GM10847 (cell line): ENCODE measurements around the gene NEK6.

Source experiments
- POLR2A ChIP-seq: IDR thresholded peaks from 2 replicates; pipeline ENCODE4 v1.6.1; 2011; ENCODE audit not compliant: insufficient read length; ENCODE audit errors: extremely low read depth

Gene NEK6

DNA sequence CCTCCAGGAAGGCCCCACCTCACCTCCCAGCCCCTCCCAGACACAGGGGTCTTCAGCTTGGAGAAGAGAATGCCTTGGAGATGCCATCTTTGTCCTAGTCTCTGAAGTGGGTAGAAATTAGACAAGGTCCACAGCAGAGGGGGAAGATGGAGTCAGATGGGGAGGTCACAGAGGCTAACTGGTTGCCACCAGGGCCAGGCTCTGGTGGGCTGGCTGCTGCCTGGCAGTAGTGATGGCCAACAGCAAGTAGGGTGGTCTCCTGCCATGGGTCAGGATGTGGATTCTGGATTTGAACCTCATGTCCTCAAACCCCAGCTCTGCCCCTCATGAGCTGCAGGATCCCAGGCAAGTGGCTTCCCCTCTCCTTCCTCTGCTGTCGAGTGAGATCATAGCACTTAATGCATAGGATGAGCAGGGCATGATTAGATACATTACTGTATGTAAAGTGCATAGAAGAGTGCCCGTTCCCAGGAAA, 38.7 kb upstream of the NEK6 start:
- no peak for TF ChIP-seq POLR2A

DNA sequence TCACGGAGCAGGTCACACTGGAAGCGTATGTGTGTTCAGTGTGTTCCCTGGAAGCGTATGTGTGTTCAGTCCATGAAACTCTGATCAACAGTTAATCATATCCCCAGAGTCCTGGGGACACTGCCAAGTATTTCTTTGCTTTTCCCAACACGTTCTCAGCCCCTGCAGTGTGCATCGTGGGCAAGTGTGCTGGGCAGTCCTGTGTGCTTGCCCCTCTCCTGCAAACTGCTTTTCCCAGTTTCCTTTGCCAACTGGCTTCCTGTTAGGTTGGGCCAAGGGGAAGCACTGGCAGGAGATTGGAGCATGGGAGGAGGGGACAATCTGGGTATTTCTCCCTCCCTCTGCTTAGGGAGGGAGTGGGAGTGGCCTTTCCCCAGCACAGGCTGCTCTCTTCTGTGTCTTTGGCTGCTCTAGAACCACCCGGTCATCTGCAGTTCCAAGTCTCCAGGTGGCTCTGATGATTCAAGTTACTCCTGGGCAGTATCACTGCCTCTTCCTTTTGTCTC, 36.8 kb upstream of the NEK6 start:
- TF ChIP-seq POLR2A, result no peak

DNA sequence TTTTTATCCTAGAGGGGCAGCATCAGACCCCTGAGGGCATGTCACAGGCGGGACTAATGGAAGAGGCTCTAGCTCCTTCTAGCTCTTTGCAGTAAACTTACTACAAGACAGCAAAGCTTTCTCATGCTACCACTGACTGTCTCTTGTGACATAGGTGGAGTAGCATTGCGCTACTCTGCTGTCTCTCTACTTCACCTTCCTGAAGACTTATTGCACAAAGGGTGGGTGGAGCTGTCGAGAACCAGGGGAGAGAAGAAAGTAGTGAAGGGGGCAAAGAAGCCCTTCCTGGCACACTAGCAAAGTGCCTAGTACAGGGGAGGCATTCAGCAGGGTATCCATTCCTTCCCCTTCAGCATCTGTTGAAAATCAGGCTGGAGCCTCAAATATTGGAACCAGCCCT, 36.1 kb upstream of the NEK6 start:
- no peak for TF ChIP-seq POLR2A

DNA sequence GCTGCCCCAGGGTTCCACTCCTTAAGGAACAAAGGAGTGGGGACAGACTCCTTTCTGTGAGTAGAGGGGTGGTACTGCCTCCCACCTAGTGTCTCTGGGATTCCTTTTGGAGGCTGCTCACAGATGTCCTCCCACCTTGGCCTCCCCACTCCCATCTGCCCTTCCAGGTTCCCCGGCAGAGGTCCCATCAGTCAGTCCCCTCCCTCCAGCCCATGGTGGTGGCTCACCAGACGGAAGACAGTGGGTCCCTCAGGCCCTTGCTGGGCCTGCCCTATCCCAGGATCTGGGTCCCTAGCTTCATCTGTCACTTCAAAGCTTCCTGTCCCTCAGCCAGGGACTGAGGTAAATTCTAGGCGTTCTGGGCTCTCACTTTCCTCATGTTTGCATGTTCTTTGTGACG, 35.6 kb upstream of the NEK6 start:
- TF ChIP-seq POLR2A, result no peak

DNA sequence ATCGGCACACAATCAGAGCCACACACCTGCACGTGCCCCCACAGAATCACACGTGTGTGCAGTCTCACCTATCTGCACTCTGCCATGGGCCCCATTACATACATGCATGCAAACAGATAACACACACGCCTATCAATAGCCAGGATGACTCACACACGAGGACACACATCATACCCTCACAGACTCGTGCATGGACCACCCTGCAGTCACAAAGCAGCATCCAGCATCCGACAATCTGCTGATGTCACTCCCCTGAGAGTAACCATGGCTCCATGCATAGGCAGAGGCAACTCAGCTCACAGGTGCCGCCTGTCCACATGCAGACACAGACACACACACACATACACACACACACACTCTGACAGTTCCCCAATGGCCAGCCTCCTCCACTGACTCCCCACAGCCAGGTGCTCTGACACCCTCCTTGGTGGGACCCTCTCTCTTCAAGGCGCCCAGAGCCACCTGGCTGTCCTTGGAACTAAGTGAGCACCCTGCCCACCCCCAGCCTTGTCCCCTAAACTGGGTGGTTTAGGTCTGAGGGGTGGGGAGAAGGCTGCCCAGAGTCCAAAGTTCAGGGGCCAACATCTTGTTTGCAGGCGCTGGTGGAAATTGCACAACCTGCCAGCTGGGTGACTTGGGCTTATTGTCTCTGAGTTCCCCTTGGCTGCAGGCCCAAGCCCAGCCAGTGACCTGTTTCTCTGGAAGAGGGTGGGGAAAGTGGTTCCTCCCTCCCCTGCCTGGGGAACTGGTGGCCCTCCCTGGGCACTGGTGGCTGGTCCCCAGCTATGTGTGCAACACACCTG, 34.6 kb upstream of the NEK6 start:
- TF ChIP-seq POLR2A, result no peak

DNA sequence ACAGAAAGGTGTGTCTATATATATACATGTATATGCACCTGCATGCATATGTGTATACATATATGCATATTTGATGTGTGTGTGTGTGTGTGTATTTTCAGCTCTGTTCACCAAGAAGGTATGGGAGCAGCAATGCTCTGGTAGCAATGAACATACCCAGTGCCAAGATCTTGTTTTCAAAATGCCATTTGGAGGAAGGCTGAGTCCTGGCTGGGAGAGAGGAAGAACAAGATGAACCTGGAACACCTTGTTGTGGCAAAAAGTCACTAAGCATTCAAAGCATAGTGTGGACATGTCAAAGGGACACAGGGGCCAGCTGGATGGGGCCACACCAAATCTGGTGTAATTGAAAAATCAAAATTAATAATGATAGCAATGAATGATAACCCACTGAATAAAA, 31.8 kb upstream of the NEK6 start:
- TF ChIP-seq POLR2A, result no peak

DNA sequence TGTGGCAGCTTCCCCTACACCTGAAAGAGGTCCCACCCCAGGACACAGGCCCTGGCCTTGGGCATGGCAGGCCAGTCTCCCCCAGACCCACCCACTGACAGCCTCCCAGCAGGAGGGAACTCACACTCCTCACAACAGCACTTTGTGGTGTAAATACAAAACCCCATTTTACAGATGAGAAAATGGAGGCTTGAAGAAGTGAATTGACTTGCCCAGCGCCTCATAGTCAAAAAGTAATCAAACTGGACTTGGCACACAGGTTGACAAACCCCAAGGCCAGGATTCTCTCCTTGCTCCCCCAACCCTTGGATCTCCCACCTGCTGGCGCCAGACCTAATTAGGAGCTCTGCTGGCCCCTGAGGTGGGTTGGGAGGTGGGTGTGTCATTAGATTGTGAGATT, 29.2 kb upstream of the NEK6 start:
- no peak for TF ChIP-seq POLR2A

DNA sequence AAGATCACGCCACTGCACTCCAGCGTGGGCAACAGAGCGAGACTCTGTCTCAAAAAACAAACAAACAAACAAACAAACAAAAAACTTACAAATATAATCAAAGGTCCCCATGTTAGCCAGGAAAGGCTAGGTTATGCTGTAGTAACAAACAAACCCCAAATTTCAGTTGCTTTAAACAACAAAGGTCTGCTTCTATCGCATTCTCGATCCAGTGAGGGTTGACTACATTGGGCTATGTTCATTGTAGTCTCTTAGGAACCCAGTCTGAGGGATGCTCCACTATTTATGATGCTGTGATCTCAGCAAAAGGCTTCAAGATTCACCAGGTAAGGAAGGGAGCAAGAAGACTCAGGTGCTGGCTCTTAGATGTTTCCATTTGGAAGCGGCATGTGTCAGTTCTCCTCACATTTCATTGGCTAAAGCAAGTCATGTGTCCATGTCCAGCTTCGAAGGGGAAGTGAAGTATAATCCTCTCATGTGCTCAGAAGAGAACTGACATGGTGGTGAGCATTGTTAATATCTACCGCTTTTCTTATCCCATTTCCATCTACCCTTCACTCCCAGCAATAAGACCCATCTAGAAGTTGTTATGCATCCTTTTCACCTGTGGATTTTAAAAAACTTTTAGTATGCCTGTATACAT, 26.5 kb upstream of the NEK6 start:
- TF ChIP-seq POLR2A, result no peak

DNA sequence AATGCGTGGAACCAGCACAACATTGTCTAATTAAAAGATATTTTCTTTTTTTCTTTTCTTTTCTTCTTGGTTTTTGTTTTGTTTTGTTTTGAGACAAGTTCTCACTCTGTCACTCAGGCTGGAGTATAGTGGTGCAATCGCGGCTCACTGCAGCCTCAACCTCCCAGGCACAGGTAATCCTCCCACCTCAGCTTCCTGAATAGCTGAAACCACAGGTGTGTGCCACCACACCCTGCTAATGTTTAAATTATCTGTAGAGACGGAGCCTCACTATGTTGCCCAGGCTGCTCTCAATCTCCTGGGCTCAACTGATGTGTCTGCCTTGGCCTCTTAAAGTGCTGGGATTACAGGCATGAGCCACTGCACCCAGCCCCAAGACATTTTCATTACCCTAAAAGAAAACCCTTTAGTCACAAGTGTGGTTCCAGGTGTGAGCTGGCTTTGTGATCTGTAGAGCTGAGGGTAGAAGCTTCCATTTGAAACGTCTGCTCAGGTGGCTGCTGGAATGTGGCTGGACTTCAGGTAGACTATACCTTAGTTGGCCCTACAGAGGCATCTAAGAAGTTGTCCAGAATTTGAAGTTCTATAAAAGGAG, 19.1 kb upstream of the NEK6 start:
- TF ChIP-seq POLR2A, result no peak

DNA sequence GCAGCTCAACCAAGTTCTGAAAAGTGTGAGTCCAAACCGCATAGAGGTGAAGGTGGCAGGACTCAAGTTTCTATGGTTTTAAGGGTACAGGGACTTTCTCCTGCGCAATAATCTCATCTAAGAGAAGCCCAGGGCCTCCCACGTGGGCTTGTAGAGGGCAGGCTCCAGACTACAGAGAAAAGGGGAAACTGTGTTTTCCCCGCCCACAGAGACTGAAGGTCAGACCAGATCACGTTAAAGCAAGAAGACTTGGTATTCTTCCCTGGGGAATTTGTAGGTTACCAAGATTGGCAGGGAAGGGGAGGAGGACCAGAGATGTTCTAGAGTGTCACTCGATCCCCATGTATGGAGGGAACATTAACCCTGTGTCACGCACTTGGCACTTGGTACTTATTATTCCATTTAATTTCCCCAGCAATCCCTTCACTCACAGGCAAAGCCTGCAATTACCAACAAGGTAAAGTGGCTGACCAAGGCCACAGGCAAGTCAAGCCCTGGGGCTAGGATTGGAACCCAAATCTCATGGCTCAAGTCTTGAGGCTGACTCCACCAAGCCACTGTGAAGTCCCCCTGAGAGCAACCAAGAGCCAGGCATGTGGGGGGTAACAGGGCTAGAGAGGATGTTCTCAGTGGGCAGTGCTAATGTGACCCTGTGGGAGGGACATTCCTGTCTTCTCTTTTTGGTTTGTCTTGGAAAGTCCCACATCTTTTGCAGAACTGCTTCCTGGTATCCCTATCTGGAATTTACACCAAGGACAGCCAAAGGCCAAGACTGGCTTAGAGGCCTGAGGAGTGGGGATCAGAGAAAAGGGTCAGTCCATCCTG, 18.3 kb upstream of the NEK6 start:
- no peak for TF ChIP-seq POLR2A

DNA sequence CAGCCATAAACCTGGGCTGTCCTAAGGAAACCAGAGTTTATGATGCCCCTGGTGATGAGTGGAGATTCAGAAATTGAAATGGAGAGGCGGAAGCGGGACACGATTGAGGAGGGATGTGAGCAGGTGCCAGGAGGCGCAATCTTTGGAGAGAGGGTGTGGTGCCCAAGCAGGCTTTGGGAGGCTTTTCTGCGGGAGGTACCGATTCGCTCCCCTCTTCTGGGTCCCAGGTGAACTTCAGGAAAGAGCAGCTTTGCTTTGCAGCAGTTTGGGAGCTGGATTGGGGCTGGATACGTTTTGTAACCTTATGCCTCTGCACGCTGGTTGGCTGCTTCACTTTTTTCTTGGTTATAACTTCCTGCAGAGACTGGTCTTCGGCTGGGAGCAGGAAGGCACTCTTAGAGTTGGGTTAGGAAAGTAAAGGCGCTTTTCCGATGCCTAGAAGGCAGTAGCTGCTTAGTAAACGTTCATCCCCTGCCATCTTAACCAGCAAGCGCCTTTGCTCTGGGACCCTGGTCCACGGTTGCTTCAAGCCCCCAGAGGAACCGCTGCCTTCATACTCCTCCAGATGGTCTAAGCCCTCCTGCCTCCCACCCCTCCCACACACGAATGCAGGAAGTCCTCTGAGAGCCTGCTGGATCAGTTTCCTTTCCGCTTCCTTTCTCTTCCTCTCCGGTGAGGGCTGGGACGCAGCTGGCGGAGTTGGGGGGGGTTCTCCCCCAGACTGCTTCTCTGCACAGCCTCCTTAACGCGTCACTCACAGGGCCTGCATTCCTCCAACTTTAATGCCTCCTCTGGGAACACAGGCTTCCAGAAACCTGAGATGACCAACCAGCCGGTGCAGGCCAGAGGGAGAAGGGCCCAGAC, 15.2 kb upstream of the NEK6 start:
- TF ChIP-seq POLR2A, result no peak

DNA sequence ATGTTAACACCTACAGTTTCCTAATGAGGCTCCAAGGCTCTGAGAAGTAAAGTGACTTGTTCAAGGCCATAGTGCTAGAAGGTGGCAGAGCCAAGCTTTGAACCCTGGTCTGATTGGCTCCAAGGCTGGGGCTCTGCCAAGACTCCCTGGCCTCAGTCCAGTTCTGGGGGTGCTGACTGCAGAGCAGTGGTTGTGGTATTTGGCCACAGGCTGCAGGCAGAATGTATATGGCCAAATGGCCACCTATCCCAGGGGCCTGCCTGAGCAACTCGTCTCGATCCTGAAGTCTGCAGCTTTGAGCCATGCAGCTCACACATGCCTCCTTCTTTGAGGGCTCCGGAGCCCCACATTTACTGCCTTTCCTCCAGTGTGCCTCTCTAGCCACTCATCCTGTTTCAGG, 9.7 kb upstream of the NEK6 start:
- no peak for TF ChIP-seq POLR2A

DNA sequence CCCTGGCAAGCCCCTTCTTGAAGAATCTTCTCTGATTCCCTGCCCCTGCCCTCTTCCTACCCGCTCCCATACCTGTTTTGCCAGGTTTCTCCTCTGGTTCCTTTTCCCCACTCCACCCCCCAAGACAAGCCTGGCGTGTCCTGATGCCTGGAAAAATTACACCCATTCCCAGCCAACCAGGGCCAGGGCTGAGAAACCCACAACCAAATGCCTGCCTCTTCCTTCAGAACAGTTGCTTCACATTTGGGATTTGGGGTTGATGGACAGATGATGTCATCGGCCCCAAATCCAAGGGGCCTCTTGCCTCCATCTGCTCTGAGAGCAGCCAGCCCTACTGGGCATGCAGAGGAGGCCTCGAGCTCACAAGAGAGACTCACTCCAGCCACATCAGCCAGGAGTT, 8.8 kb upstream of the NEK6 start:
- TF ChIP-seq POLR2A, result no peak

DNA sequence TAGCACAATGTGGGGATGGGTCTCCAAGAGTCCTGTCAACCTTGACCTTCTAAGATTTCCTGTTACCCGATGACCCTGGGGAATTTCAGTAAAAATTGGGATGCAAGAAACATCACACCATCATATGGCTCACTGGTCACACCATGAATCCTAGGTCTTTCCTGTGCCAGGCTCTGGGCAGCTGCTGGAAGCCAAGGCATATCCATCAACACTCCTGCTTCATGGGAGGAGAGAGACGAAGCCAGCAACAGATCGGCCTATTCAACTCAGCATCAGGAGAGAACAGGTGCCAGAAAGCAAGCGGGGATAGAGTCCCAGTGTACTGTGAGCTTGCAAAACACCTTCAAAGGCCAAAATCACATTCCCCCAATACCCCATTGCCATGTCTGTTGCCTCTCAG, 6.5 kb upstream of the NEK6 start:
- TF ChIP-seq POLR2A, result no peak

DNA sequence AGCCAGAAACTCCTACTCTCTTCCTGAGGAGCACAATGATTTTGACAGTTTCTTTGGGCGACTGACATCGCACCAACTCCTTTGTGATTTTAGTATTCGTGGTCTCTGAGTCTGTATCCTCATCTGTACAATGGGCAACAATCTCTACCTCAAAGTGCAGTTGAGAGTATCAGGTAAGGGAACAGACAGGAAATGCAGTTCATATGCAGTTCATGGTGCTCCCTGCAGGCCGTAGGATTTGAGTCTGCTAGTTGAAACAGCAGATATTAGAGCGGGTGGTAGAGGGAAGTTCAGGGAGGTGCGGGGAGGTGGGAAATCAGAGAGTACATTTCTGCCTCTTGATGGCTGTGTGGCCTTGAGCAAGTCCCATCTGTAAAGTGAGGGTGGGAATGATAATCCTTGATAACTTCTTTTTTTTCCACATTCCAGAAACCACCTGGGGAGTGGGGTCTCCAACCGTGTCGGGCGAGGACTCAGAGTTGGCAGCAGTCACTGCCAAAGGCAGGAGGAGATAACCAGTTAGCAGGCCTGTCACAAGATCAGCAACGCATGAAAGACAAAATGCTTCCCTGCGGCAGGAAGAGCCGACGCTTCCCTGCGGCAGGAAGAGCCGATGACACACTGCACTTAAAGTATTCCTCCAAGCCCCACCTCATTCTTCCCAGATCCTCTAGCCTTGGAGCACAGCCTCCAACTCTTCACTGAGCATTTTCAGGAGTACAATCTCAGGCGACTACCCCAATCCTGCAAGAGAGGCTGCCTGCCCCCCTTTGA, 6.0 kb upstream of the NEK6 start:
- TF ChIP-seq POLR2A, result no peak
